OCI-LY1 (cell line): ENCODE results near the gene MAGI1.

Experiments used
- EZH2 ChIP-seq: fragments of 200-600 bp; sonication (generic), shearing (Covaris generic); IDR thresholded peaks from 2 replicates; pipeline ENCODE4 v1.8.0; 2017; ENCODE audit warnings: borderline replicate concordance, mixed run types, mild to moderate bottlenecking, antibody characterized with exemption, low read length, moderate library complexity, mixed read lengths
- TF ChIP-seq, protein P1 (sequence below): fragments of 200-600 bp; sonication (generic), shearing (Covaris generic); IDR thresholded peaks from 2 replicates; pipeline ENCODE4 v1.5.1; 2017; ENCODE audit warnings: mild to moderate bottlenecking, antibody characterized with exemption, low read length, moderate library complexity, mixed read lengths

GRCh38 chr3:65521032-65521431, 517.7 kb downstream of the MAGI1 start:
- TF ChIP-seq, protein P1, sequence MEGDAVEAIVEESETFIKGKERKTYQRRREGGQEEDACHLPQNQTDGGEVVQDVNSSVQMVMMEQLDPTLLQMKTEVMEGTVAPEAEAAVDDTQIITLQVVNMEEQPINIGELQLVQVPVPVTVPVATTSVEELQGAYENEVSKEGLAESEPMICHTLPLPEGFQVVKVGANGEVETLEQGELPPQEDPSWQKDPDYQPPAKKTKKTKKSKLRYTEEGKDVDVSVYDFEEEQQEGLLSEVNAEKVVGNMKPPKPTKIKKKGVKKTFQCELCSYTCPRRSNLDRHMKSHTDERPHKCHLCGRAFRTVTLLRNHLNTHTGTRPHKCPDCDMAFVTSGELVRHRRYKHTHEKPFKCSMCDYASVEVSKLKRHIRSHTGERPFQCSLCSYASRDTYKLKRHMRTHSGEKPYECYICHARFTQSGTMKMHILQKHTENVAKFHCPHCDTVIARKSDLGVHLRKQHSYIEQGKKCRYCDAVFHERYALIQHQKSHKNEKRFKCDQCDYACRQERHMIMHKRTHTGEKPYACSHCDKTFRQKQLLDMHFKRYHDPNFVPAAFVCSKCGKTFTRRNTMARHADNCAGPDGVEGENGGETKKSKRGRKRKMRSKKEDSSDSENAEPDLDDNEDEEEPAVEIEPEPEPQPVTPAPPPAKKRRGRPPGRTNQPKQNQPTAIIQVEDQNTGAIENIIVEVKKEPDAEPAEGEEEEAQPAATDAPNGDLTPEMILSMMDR: no peak
- no peak for TF ChIP-seq EZH2
